Fibroblast of upper back skin (primary cell): ENCODE measurements around the gene FKBP4.
"Not testable (repeated sequence)": the region's sequence is repeated elsewhere in the genome, so short reads cannot be mapped to it uniquely, and the experiment has no call there.

Experiments
- DNase-seq: peaks from one replicate; pipeline ENCODE4 v3.0.0-alpha.2; 2013

FKBP4 gene

DNA sequence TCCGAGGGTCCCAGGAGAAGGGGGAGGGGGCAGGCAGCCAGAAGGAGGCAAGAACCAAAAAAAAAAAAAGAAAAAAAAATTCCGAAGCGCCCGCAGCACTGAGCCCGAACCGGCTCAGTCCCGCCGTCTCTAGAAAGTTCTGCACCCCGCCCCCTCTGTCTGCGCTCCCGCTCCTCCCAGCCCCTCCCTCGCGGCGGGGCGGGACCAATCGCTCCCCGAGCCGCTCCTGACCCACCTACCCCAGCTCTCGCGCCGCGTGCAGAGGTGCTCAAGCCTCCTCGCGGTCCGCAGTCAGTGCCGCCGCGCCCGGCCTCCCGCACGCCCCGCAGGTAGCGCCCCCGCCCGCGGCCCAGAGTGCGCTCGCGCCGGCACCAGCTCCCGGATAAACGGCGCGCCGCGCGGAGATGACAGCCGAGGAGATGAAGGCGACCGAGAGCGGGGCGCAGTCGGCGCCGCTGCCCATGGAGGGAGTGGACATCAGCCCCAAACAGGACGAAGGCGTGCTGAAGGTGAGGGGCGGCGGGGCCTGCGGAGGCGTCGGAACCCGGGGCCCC, at the start of gene FKBP4:
Gene FKBP4, plus strand, starts transcription at position 235 of the 554 bp plus-strand sequence. Its CDS starts 170 bp downstream, at position 405.
- peak; percentile 81 for DNase-seq

DNA sequence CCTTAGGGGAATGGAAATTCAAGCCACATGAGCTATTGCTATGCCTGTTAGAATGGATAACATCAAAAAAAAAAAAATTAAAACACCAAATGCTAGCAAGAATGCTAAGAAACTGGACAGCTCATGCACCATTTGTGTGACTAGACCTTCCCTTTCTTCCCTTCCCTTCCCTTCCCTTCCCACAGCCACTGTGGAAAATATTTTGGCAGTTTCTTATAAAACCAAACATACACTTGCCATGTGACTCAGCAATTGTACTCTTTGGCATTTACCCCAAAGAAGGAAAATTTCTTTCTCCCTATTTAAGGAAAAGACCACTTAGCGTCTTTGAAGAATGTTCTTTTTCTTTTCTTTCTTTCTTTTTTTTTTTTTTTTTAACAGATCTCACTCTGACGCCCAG, 49.1 kb upstream of the FKBP4 start:
- peak; percentile 20 for DNase-seq

GRCh38 chr12:2749580-2749979, 45.2 kb upstream of the FKBP4 start:
- no peak for DNase-seq

DNA sequence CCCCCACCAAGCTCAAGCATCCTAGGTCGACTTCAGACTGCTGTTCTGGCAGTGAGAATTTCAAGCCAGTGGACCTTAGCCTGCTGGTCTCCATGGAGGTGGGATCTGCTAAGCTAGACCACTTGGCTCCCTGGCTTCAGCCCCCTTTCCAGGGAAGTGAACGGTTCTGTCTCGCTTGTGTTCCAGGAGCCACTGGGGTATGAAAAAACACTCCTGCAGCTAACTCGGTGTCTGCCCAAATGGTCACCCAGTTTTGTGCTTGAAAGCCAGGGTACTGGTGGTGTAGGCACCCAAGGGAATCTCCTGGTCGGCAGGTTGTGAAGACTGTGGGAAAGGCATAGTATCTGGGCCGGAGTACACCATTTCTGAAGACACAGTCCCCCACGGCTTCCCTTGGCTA, 44.6 kb upstream of the FKBP4 start:
- no peak for DNase-seq

- DNase-seq: no peak
These were observed 43.5 kb upstream of the FKBP4 start for GRCh38 chr12:2751230-2751629.

DNA sequence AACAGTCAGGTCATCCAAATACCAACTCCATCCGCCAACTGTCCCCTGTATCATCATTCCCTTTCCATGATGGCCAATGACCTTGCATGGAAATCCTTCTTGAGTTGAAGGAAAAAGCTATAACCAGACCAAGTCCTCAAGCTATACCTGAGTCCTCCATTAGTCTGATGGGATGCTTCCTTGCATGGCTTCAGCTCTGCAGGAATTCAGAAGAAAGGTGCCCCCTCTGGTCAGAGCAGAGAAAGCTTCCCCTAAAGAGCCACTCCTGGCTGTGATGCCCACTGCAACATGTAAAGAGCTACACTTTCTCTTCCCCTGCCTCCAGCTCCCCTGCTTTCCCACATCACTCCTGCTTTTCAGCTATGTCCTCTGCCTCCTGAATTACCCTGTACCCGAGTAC, 43.1 kb upstream of the FKBP4 start:
- no peak for DNase-seq

GRCh38 chr12:2752676-2753371, 41.9 kb upstream of the FKBP4 start:
- DNase-seq: peak; percentile 67

GRCh38 chr12:2753536-2753935, 41.2 kb upstream of the FKBP4 start:
- DNase-seq: no peak

DNA sequence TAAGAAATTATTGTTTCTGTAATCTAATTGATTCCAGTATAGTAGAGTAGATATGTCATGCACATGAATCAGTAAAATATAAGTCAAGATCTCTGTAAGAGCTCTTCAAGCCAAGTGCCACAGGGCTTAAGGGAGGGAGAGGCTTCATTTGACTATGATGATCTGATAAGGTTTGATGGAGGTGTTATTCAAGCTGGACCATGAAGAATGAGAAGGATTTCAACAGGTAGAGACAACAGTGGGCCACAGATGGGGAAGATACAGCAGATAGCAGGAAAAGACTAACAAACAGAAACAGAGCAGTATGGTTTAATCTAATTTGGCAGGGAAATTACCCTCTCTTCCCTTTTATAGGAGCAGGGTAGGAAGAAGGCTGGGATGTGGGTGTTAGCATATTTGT, 40.6 kb upstream of the FKBP4 start:
- no peak for DNase-seq

- DNase-seq: no peak
These were observed 38.0 kb upstream of the FKBP4 start for GRCh38 chr12:2756756-2757155.

- DNase-seq: no peak
These were observed 35.0 kb upstream of the FKBP4 start for GRCh38 chr12:2759733-2760132.

- no peak for DNase-seq
These were observed 30.4 kb upstream of the FKBP4 start for GRCh38 chr12:2764398-2764797.

- no peak for DNase-seq
These were observed 29.7 kb upstream of the FKBP4 start for GRCh38 chr12:2765052-2765451.

DNA sequence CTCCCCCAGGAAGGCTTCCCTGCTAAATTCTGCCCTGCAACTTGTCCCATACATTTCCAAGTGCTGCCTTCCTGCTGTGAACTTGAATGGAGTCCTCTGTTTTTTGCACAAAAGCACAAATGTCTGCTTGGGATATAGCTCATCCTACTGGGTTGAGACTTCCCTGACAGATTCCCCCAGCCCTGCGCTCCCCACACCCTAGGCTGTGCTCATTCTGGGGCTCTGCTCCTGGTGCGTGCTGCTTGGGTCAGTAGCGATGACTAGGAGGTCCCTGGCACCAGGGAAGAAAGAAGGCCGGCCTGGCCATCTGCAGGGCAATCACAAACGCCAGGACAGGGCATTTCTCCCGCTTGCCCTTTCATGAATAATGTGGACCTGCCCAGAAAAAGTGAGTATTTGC, 29.2 kb upstream of the FKBP4 start:
- DNase-seq: no peak

DNA sequence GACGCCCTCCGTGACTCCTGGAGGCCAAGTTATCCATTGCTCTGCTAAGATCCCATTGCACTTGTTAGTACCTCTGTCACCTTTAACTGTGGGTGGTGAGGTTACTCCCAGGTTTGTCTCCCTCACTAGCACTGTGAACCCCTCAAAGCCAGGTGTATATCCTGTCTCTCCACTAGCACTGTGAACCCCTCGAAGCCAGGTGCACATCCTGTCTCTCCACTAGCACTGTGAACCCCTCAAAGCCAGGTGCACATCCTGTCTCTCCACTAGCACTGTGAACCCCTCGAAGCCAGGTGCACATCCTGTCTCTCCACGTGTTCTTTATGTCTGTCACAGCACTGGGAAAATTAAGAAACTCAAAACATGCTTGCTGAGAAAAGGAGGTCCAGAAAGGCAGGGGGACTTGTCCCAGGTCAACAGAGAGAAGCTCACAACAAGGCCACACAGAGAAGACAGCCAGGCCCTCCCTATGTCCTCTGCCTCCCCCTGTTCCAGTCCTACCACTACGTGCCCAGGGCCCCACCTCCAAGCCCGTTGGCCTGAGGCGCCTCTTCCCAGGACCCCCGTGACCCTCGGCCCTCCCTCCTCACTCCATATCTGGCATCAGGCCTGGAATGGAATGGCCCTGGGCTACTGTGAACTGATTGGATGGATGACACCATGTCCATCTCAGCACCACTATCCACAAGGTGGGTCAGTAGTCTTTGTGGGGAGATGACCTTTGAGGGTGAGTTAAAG, 26.4 kb upstream of the FKBP4 start:
- DNase-seq: no peak

DNA sequence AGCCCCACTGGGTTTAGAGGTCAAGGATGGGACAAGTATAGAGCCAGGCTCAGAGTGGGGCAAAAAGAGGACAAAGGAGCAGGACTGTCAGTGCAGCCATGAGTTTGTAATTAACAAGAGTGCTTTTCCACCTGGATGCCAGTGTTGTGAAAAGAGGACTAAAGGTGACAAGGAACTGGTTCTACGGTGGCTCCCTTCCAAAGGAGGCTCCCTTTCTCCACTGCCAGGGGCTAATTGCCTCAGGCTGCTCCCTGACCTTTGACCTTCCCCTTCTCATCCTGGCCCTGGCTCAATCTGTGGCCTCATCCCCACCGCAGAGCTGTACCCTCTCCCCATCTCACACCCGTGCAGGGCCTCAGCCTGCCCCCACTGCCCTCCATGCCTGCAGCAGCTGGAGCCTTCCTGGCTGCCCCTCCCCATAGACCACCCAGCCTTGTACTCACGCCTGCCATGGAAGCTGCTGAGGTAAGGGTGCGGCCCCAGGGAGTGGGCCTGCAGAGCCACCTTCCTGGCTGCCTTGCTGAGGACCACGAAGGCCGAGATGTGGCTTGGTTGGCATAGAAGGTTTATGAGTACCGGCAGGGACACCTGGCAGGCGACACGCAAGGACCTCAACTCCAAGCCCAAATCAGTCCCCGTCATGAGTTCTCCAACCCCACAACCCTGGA, 24.8 kb upstream of the FKBP4 start:
- no peak for DNase-seq

DNA sequence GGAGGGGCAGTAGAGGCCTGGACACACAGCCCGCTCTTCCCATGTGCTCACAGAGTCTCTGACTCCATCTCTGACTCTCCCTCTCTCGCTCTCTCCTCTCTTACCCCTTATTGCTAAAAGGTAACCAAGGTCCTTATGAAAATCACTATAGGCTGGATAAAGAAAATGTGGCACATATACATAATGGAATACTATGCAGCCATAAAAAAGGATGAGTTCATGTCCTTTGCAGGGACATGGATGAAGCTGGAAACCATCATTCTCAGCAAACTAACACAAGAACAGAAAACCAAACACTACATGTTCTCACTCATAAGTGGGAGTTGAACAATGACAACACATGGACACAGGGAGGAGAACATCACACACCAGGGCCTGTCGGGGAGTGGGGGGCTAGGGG, 24.2 kb upstream of the FKBP4 start:
- DNase-seq: not testable (repeated sequence)

DNA sequence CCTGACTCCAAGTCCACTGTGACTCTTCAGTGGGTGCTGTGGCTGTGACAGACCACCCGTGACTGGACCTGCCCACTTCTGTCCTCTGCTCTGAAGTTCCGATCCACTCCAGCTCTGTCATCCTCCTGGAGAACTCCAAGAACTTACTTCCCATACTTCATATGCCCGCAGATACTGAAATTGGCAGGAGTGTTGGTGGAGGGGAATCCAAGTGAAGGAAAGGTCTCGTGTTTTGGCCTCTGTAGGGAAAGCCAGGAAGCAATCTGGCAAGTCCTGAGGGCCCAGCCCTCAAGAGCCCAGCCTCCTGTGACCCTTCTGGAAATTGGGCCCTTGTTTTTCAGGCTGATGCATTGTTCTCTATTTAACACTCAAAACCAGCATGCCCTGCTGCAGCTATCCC, 22.4 kb upstream of the FKBP4 start:
- DNase-seq: no peak

- no peak for DNase-seq
These were observed 21.4 kb upstream of the FKBP4 start for GRCh38 chr12:2773199-2773875.

GRCh38 chr12:2775431-2775830, 19.3 kb upstream of the FKBP4 start:
- no peak for DNase-seq

DNA sequence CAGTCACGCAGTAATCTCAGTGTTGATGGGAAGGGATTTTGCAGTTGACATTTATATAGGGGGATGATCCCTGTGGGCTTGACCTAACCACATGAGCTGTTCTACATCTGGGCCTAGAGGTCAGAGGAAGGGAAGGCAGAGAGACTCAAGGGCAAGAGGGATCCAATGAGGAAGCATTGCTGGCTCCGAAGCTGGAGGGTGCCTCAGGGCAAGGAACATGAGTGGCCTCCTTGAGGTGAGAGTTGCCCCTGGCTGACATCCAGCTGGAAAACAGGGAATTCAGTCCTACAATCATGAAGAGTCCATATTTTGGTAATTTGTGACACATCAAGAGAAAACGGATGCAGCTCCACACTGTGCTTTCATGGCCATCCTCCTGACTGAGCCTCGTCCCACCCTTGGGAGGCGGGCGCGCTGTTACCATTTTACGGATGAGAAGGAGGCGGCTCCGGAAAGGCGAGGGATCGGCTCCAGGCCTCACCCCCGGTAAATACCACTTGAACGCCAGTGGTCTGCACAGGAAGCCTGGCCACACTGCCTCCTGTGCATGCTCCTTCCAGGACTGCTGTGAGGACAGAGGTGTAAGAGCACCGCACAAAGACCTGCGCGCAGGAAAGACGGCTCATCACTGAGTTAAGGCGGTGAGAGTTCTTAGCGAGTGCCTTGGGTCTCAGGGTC, 18.5 kb upstream of the FKBP4 start:
- no peak for DNase-seq

GRCh38 chr12:2779281-2779680, 15.5 kb upstream of the FKBP4 start:
- DNase-seq: no peak
